K562 (cell line): ENCODE results near the gene CREBL2. TPM values are rescaled to one million over a fixed set of nuclear protein-coding genes. Genes with fewer than 3 reads are reported as not detected.

ENCODE experiments used
- ATAC-seq: fragments of 200-7000 bp; cut with Tn5 transposase; 3 replicates; pipeline ENCODE4 v1.9.1; 2020; ENCODE audit warnings: moderate library complexity
- BruUV-seq: library from RNA; stranded (reverse); fragments of 400-500 nt; replicated peaks from 2 replicates; lab custom pipeline; 2021; lab: Mats Ljungman, UMichigan
- CTCF ChIA-PET: fragments of 300-600 bp; formaldehyde crosslinking; extraction: SDS; loops from one replicate; lab custom pipeline; 2021; ENCODE audit warnings: low intra/inter-chr PET ratio; lab: Yijun Ruan, JAX
- POLR2A ChIA-PET: fragments of 300-600, 350-650 bp; sonication (Branson Sonifier 250); formaldehyde crosslinking; extraction: SDS; loops from one replicate; lab custom pipeline; 2021; ENCODE audit warnings: antibody characterized with exemption, inconsistent platforms; lab: Yijun Ruan, JAX
- DNase-seq, 4 experiments: peaks; one replicate each; pipeline versions ENCODE4 v3.0.0 to v3.0.0-alpha.2; 2011 to 2018; ENCODE audit warnings: low spot score in 3 of 4, mixed read lengths in 3 of 4; ENCODE audit errors: extremely low read depth in 1 of 4
- FAIRE-seq: peaks from 2 replicates; lab custom pipeline; 2011; peaks lifted over from hg19 to GRCh38; lab: Jason Lieb, UNC
- H2AFZ ChIP-seq: 2 replicates; pipeline ENCODE4 v1.6.0; 2011; ENCODE audit warnings: low read depth, low read length, control low read depth, inconsistent platforms
- H3K27ac ChIP-seq: fragments of 200-600 bp; 3 replicates; pipeline ENCODE4 v1.8.0; 2011; ENCODE audit warnings: low read depth, mild to moderate bottlenecking, control low read depth, inconsistent platforms, low read length, moderate library complexity, mixed read lengths; ENCODE audit errors: extremely low read depth
- H3K27me3 ChIP-seq, 2 experiments: fragments of 300-600 bp in 1 of 2; 2 replicates in 1 of 2; 3 replicates in 1 of 2; pipeline versions ENCODE4 v1.6.0 to v1.8.0; 2011; ENCODE audit warnings: inconsistent platforms in 2 of 2, low read length in 2 of 2, mild to moderate bottlenecking in 1 of 2, mixed read lengths in 1 of 2, moderate library complexity in 1 of 2; ENCODE audit not compliant: control insufficient read depth in 2 of 2, insufficient read depth in 2 of 2
- H3K36me3 ChIP-seq: fragments of 300-600 bp; 3 replicates; pipeline ENCODE4 v1.8.0; 2011; ENCODE audit warnings: mild to moderate bottlenecking, low read length, inconsistent platforms; ENCODE audit not compliant: control insufficient read depth, insufficient read depth
- H3K4me1 ChIP-seq, 2 experiments: fragments of 200-600 bp in 1 of 2; replicated peaks in 1 of 2; 2 replicates in 1 of 2; 3 replicates in 1 of 2; pipeline versions ENCODE4 v1.5.1 to v1.8.0; 2011; ENCODE audit warnings: inconsistent platforms in 2 of 2, low read length in 2 of 2, mild to moderate bottlenecking in 1 of 2, mixed read lengths in 1 of 2, moderate library complexity in 1 of 2; ENCODE audit not compliant: control insufficient read depth in 2 of 2, insufficient read depth in 2 of 2
- H3K4me2 ChIP-seq: 2 replicates; pipeline ENCODE4 v1.6.1; 2011; ENCODE audit warnings: low read length, control low read depth, inconsistent platforms, mixed read lengths; ENCODE audit not compliant: insufficient read depth
- H3K4me3 ChIP-seq: fragments of 200-600 bp; sonication (generic), shearing (Covaris generic); 2 replicates; pipeline ENCODE4 v1.5.1; 2016; ENCODE audit warnings: control low read depth, inconsistent platforms
- H3K79me2 ChIP-seq: fragments of 200-600 bp; 3 replicates; pipeline ENCODE4 v1.8.0; 2011; ENCODE audit warnings: low read length, inconsistent platforms; ENCODE audit not compliant: control insufficient read depth, insufficient read depth
- H3K9ac ChIP-seq, 2 experiments: 2 replicates each; pipeline versions ENCODE4 v1.6.0 to v1.6.1; 2011; ENCODE audit warnings: low read depth in 2 of 2, low read length in 2 of 2, control low read depth in 1 of 2, inconsistent platforms in 1 of 2, mild to moderate bottlenecking in 1 of 2, mixed read lengths in 1 of 2; ENCODE audit not compliant: insufficient read depth in 1 of 2
- H3K9me1 ChIP-seq: one replicate; pipeline ENCODE4 v1.6.0; 2011; ENCODE audit warnings: inconsistent platforms, mild to moderate bottlenecking, low read length, moderate library complexity; ENCODE audit not compliant: control insufficient read depth, insufficient read depth
- H3K9me3 ChIP-seq: replicated peaks from 2 replicates; pipeline ENCODE4 v1.5.1; 2011; ENCODE audit warnings: low read depth, low read length, inconsistent platforms; ENCODE audit not compliant: control insufficient read depth, insufficient read depth
- H4K20me1 ChIP-seq: replicated peaks from 2 replicates; pipeline ENCODE4 v1.6.1; 2011; ENCODE audit warnings: low read length, inconsistent platforms, mixed read lengths; ENCODE audit not compliant: control insufficient read depth, insufficient read depth
- ATF1 ChIP-seq, 2 experiments: fragments of 450-650 bp in 1 of 2; IDR thresholded peaks; 2 replicates each; pipeline ENCODE4 v1.6.1; 2016; ENCODE audit warnings: missing compliant biosample characterization in 1 of 2, missing genetic modification characterization in 1 of 2
- CAMTA2 ChIP-seq: fragments of 250-450 bp; sonication (Bioruptor Pico); conservative IDR thresholded peaks from 2 replicates; pipeline ENCODE4 v1.5.1; 2022
- CBFA2T2 ChIP-seq: fragments of 450-650 bp; conservative IDR thresholded peaks from 2 replicates; pipeline ENCODE4 v1.6.1; 2017; ENCODE audit warnings: mild to moderate bottlenecking
- DIDO1 ChIP-seq: fragments of 450-650 bp; IDR thresholded peaks from 2 replicates; pipeline ENCODE4 v1.6.1; 2016; ENCODE audit warnings: low read depth, missing biosample characterization, missing genetic modification characterization
- ILK ChIP-seq: fragments of 450-650 bp; IDR thresholded peaks from 2 replicates; pipeline ENCODE4 v1.6.1; 2016; ENCODE audit warnings: missing genetic modification characterization, low read depth, mild to moderate bottlenecking, missing compliant biosample characterization, moderate library complexity, borderline replicate concordance
- MEF2D ChIP-seq: conservative IDR thresholded peaks from 2 replicates; pipeline ENCODE4 v1.6.1; 2016; ENCODE audit warnings: low read depth, missing genetic modification characterization, missing compliant biosample characterization
- NR1H2 ChIP-seq: sonication (generic); formaldehyde crosslinking; IDR thresholded peaks from 2 replicates; pipeline ENCODE4 v1.4.0; 2020; ENCODE audit warnings: mild to moderate bottlenecking, missing genetic modification reagents
- RBFOX2 ChIP-seq: fragments of 200-400 bp; formaldehyde crosslinking; IDR thresholded peaks from 2 replicates; pipeline ENCODE4 v1.6.1; 2017; ENCODE audit warnings: low read depth, mild to moderate bottlenecking, low read length, moderate library complexity
- RBM22 ChIP-seq: fragments of 200-400 bp; formaldehyde crosslinking; IDR thresholded peaks from 2 replicates; pipeline ENCODE4 v1.6.1; 2018; ENCODE audit warnings: low read length, low read depth; ENCODE audit not compliant: poor library complexity, severe bottlenecking
- RFX1 ChIP-seq: fragments of 450-650 bp; IDR thresholded peaks from 2 replicates; pipeline ENCODE4 v1.6.1; 2016; ENCODE audit warnings: mild to moderate bottlenecking, moderate library complexity
- RFX7 ChIP-seq: fragments of 250-450 bp; sonication (Bioruptor Pico); IDR thresholded peaks from 2 replicates; pipeline ENCODE4 v1.5.1; 2021; ENCODE audit warnings: mild to moderate bottlenecking
- ZNF76 ChIP-seq: fragments of 250-450 bp; sonication (Bioruptor Pico); IDR thresholded peaks from 2 replicates; pipeline ENCODE4 v1.4.0; 2020; ENCODE audit warnings: mild to moderate bottlenecking, moderate library complexity, borderline replicate concordance
- WGBS: fragments of 100-300 bp; shearing (Covaris generic); methylation state at CpG from one replicate; pipeline ENCODE4 v1.1.6; 2016; ENCODE audit warnings: low coverage, mixed read lengths; ENCODE audit not compliant: insufficient coverage; ENCODE audit errors: missing lambda C conversion rate; 5-methylcytosine and 5-hydroxymethylcytosine counted together
- in situ Hi-C: fragments of 300-500 bp; cut with MboI; formaldehyde crosslinking; loops from 4 replicates; pipeline ENCODE4 v1.15.0; 2018; ENCODE audit warnings: inconsistent platforms, mixed read lengths
- intact Hi-C: fragments of 100-400 bp; cut with micrococcal nuclease; formaldehyde crosslinking; loops from 2 replicates; pipeline ENCODE4 v1.14.2; 2022
- polyA plus RNA-seq, 8 experiments: library from polyadenylated mRNA; depleted of rRNA in 4 of 8; stranded (reverse) in 5 of 8; unstranded in 3 of 8; fragments of >200 nt; fragmentation: Nextera tagmentation in 2 of 8; fragmentation: Illumina TruSeq in 1 of 8; extraction: Ambion mirVana in 2 of 8; extraction: Trizol in 1 of 8; gene quantifications; 2 replicates each; pipeline versions ENCODE4 v1.2.1 to v1.2.3, GENCODE V29; 2011 to 2014; ENCODE audit warnings: inconsistent platforms in 1 of 8, missing spikeins in 1 of 8
- total RNA-seq, 7 experiments: library from RNA; depleted of rRNA in 6 of 7; stranded (reverse); fragments of >200 nt in 6 of 7; fragmentation: Illumina TruSeq in 2 of 7; extraction: Trizol in 2 of 7; gene quantifications; 2 replicates each; pipeline versions ENCODE4 v1.2.1 to v1.2.3, GENCODE V29; 2011 to 2021; ENCODE audit warnings: low replicate concordance in 1 of 7
- TF ChIP-seq, protein P1 (sequence below): fragments of 250-450 bp; sonication (Bioruptor Pico); IDR thresholded peaks from 2 replicates; pipeline ENCODE4 v1.9.0; 2021; ENCODE audit warnings: mild to moderate bottlenecking, inconsistent platforms
- TF ChIP-seq, protein P2 (sequence below), 3 experiments: fragments of 200-800 bp in 1 of 3; fragments of 250-450 bp in 1 of 3; fragments of 450-650 bp in 1 of 3; sonication (Bioruptor Pico) in 1 of 3; sonication (Bioruptor generic) in 1 of 3; formaldehyde crosslinking in 1 of 3; IDR thresholded peaks; 2 replicates each; pipeline versions ENCODE4 v1.6.1 to v1.8.0; 2016 to 2022; ENCODE audit warnings: mild to moderate bottlenecking in 2 of 3, missing genetic modification characterization in 2 of 3, missing compliant biosample characterization in 1 of 3, moderate library complexity in 1 of 3
- TF ChIP-seq, protein P3 (sequence below): fragments of 200-800 bp; sonication (Bioruptor generic); IDR thresholded peaks from 2 replicates; pipeline ENCODE4 v1.6.1; 2017; ENCODE audit warnings: missing genetic modification characterization, missing compliant biosample characterization

The CREBL2 gene
- total and polyA plus RNA-seq, 9 of the 15 experiments (the other 6 are each of a cell fraction or from before 2014, with no cell fraction given): 1.7 to 7.3 (median 5.2) TPM

DNA sequence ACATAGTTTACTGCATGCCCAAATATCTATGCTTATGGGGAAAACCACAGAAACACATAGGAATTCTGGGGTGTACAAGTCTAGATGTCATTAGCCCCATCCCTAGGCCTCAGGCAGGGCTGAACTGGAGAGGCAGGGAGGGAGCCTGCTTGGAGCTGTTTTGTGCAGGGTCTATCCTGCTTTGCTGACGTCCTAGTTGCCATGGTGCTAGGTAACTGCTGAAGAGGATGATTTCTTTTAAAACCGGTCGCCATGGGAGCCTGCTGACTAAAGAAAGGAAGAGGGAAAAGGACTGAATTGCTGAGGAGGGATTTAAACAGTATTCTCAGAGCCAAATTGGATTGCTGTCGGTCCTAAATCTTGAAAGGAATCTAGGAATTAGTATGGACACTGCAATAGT lies 73.6 kb downstream of the CREBL2 start (continued):
- TF ChIP-seq, protein P1, sequence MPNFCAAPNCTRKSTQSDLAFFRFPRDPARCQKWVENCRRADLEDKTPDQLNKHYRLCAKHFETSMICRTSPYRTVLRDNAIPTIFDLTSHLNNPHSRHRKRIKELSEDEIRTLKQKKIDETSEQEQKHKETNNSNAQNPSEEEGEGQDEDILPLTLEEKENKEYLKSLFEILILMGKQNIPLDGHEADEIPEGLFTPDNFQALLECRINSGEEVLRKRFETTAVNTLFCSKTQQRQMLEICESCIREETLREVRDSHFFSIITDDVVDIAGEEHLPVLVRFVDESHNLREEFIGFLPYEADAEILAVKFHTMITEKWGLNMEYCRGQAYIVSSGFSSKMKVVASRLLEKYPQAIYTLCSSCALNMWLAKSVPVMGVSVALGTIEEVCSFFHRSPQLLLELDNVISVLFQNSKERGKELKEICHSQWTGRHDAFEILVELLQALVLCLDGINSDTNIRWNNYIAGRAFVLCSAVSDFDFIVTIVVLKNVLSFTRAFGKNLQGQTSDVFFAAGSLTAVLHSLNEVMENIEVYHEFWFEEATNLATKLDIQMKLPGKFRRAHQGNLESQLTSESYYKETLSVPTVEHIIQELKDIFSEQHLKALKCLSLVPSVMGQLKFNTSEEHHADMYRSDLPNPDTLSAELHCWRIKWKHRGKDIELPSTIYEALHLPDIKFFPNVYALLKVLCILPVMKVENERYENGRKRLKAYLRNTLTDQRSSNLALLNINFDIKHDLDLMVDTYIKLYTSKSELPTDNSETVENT (CRISPR knock-in tag): no peak
- no peak for TF ChIP-seq ILK (tag)
- no peak for TF ChIP-seq CAMTA2 (CRISPR knock-in tag)

DNA sequence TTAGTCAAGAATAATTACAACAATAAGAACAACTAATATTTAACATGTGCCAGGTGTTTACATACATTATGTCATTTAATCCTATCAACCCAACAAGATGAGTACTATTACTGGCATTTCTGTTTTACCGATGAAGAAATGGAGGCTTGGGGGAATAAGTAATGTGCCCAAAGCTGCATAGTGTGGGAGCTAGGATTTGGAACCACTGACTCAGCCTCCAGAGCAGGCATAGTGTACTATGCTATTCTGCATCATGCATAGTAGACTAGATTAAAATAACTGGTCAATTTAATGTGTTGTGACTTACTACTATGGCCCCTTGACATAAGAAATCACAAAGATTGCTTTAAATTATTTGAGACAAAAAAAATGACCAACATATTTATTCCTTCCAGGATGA lies 74.8 kb downstream of the CREBL2 start:
- Histone ChIP-seq H3K4me3 (no peak overlapping the region), H3K27ac (no peak overlapping the region), H3K9me3 (no peaks in the 10 kb centered on the region), H3K27me3 (no peaks in the 10 kb centered on the region), H3K36me3 (no peaks in the 10 kb centered on the region), H3K9ac (no peak overlapping the region), H4K20me1 (no peaks in the 10 kb centered on the region), H2AFZ (no peak overlapping the region), H3K79me2 (no peaks in the 10 kb centered on the region), H3K9me1 (no peaks in the 10 kb centered on the region), H3K4me1 (peaks cover 0 to 3% of the 10 kb centered on the region in 2 experiments; a peak in 1 of 5 replicates), H3K4me2 (no peak overlapping the region)
- 0% methylated on average over 1 of the region's 1 CpG for WGBS
- no peak for ATAC-seq
- CTCF ChIA-PET: no interaction called here
- in situ Hi-C loops (no loop called here), intact Hi-C loops (no loop called here)
- BruUV-seq: no TSS peak
- no peak for DNase-seq
- POLR2A ChIA-PET: no interaction called here
- no peak for FAIRE-seq
- TF ChIP-seq NR1H2 (CRISPR knock-in tag) (no peak), DIDO1 (tag) (no peak), CBFA2T2 (no peak), MEF2D (no peak), RFX1 (no peak), RBM22 (no peak), ATF1 (CRISPR knock-in tag; IDR thresholded peaks at IDR 0.05) (no peak), ATF1 (tag; IDR thresholded peaks at IDR 0.05) (no peak), ZNF76 (no peak), RFX7 (no peak), RBFOX2 (no peak)
- TF ChIP-seq, protein P2, sequence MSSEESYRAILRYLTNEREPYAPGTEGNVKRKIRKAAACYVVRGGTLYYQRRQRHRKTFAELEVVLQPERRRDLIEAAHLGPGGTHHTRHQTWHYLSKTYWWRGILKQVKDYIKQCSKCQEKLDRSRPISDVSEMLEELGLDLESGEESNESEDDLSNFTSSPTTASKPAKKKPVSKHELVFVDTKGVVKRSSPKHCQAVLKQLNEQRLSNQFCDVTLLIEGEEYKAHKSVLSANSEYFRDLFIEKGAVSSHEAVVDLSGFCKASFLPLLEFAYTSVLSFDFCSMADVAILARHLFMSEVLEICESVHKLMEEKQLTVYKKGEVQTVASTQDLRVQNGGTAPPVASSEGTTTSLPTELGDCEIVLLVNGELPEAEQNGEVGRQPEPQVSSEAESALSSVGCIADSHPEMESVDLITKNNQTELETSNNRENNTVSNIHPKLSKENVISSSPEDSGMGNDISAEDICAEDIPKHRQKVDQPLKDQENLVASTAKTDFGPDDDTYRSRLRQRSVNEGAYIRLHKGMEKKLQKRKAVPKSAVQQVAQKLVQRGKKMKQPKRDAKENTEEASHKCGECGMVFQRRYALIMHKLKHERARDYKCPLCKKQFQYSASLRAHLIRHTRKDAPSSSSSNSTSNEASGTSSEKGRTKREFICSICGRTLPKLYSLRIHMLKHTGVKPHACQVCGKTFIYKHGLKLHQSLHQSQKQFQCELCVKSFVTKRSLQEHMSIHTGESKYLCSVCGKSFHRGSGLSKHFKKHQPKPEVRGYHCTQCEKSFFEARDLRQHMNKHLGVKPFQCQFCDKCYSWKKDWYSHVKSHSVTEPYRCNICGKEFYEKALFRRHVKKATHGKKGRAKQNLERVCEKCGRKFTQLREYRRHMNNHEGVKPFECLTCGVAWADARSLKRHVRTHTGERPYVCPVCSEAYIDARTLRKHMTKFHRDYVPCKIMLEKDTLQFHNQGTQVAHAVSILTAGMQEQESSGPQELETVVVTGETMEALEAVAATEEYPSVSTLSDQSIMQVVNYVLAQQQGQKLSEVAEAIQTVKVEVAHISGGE (CRISPR knock-in tag; IDR thresholded peaks at IDR 0.05): no peak
- TF ChIP-seq, protein P3, sequence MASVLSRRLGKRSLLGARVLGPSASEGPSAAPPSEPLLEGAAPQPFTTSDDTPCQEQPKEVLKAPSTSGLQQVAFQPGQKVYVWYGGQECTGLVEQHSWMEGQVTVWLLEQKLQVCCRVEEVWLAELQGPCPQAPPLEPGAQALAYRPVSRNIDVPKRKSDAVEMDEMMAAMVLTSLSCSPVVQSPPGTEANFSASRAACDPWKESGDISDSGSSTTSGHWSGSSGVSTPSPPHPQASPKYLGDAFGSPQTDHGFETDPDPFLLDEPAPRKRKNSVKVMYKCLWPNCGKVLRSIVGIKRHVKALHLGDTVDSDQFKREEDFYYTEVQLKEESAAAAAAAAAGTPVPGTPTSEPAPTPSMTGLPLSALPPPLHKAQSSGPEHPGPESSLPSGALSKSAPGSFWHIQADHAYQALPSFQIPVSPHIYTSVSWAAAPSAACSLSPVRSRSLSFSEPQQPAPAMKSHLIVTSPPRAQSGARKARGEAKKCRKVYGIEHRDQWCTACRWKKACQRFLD (CRISPR knock-in tag): no peak
